CD4-positive, alpha-beta T cell treated with Interleukin-21 for 1 hour (primary cell): ENCODE results near the gene CEMIP.

Source experiments
- DNase-seq: peaks from one replicate; pipeline ENCODE4 v3.0.0-alpha.2; 2020

Gene CEMIP

DNA sequence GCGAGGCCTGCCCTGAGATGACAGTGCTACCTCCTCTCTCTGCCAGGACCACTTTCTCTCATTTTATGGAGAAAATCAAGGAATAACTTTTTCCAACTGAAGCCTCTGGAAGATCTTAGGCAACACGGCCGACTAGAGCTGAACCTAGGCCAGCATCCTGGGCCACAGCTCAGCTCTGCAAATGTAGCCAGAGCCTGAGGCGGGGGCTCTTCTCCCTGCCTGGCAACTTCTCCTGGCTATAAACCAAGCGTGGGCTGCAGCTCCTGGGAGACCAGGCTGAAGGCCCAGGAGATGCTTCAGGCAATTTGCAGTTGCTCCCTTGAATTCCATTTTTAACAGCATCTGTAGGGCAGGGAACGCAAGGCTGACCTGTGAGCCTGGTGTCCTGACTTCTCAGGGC, 74.9 kb downstream of the CEMIP start:
- no peak for DNase-seq

DNA sequence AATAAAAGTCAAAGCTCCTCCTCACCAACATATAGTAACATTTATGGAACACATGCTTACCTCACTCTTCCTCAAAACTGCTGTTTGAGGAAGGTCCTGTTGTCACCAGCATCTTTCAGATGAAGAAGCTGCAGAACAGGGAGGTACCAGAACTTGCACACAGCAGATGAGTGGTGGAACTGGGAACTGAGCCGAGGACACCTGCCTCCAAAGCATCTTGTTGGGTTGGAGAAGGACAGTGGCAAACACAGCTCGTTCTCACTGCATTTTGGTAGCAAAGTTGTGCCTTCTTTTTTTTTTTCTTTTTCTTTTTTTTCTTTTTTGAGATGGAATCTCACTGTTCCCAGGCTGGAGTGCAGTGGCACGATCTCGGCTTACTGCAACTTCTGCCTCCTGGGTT, 76.0 kb downstream of the CEMIP start:
- DNase-seq = no peak

DNA sequence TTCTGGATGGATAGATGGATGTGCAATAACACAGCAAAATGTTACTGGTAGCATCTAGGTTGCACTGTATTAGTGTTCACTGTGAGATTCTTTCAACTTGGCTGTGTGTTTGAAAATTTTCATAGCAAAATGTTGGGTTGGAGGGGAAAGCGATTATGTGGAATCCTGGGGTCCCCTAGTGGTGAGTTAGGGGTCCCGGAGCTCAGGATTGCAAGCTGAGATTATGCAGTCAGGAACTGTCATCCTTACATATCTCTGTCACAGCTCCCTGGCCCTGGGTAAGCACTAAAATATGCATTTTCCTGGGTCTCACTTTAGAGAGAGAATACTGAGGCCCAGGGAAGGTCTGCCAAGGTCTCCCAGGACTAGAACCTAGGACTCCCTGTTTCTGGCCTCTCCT, 77.2 kb downstream of the CEMIP start:
- no peak for DNase-seq

- DNase-seq = no peak
Observed at GRCh38 chr15:80856809-80857377, 77.7 kb downstream of the CEMIP start.

DNA sequence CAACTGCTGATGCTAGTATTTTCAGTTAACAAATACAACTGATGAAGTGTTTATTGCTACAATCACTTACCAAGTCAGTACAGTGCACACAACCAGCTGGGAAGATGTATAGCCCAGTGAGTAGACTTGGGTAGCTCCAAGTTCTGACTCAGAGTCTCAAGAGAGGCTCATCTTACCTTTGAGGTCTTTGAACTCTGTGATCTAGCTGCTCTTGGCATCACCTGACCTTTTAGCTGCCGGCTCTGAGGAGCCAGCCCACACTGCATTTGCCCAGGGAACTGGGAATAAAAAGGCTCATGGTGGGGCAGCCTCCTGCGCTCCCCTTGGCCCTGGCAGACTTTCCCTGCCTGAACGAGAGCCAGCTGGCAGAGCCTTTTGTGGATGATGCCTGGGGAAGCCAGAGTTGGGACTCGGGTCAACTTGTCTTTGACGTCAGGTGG, 82.6 kb downstream of the CEMIP start:
- DNase-seq = no peak

- no peak for DNase-seq
Observed at GRCh38 chr15:80864666-80865065, 85.5 kb downstream of the CEMIP start.

GRCh38 chr15:80866936-80867335, 87.8 kb downstream of the CEMIP start:
- no peak for DNase-seq

GRCh38 chr15:80870366-80870765, 91.2 kb downstream of the CEMIP start:
- no peak for DNase-seq

DNA sequence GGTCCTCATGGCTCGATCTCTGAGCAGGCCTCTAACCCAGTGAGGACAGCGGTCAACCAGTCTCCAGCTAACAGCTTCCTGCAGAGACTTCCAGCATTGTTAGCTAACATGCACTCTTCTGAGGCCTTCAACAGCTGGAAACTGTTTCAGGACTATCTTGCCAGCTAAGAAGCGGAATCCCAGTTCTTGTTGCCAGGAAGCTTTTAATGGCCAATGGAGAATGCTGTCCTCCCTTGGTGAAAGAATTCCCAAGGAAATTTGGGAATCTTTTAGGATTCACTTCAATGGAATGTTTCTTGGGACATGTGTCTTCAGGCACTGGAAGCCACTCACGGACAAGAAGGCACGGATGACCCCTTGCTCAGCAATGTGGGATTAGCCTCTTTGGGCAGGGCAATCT, 91.7 kb downstream of the CEMIP start:
- no peak for DNase-seq

GRCh38 chr15:80871858-80872257, 92.7 kb downstream of the CEMIP start:
- DNase-seq = no peak

DNA sequence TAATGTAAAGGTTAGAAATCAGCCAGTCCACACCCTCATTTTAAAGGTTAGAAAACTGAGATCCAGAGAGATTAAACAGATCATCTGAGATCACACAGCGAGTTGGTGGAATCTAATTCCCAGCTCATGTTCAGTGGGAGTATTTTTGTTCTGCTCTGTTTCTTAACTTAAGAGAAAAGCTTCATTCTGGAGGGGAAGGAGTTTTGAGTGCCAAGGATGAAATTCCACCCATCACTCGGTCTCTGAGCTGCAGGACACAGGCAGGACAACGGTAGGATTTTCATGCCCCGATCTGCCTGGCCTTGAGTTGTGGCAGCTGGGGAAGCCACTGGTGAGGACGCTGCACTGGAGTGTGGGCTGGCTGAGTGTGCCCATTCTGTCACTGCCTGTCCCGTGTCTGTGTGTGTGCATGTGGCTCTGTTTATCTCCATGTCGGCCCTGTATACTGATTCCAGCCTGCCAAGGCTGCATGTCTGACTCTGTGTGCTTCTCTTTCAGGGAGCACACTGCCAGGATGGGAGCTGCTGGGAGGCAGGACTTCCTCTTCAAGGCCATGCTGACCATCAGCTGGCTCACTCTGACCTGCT, 94.3 kb downstream of the CEMIP start:
- no peak for DNase-seq

GRCh38 chr15:80875568-80876347, 96.6 kb downstream of the CEMIP start:
- no peak for DNase-seq

- DNase-seq = no peak
Observed at GRCh38 chr15:80876348-80876674, 97.1 kb downstream of the CEMIP start.

GRCh38 chr15:80878242-80878866, 99.2 kb downstream of the CEMIP start:
- DNase-seq = no peak

DNA sequence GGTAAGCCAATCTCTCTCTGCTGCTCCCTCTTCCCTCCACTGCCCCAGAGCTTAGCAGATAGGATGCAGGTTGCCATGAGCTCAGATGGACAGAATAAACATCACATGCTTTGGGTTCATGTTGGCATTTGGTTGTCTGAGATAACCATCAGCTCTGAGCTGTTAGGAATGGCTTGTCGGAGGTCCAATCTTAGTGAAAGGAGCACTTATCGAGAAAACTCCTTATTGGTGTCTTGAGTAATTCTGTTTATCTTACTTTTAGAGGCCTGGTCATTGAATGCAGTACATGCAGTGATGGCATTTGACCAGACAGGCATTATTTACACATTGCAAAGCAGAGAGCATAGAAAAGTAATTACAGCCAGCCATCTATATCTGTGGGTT, 99.7 kb downstream of the CEMIP start:
- DNase-seq = no peak

DNA sequence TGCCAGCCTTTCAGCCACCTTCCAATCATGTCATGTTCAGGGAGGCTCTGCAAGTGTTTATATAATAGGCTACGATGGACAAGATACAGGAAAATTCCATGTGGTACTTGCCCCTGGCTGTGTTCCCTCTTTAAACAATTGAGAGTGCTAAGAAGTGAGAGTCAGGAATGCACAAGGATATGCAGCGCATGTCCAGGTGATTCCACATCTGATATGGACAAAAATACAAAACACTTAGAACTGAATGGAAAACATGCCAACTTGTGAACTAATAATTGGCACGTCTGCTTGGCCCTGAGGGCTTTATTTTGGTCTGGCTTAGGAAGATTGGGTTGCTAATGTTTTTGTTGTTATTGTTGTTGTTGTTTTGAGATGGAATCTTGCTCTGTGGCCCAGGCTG, 100.9 kb downstream of the CEMIP start:
- DNase-seq = no peak

DNA sequence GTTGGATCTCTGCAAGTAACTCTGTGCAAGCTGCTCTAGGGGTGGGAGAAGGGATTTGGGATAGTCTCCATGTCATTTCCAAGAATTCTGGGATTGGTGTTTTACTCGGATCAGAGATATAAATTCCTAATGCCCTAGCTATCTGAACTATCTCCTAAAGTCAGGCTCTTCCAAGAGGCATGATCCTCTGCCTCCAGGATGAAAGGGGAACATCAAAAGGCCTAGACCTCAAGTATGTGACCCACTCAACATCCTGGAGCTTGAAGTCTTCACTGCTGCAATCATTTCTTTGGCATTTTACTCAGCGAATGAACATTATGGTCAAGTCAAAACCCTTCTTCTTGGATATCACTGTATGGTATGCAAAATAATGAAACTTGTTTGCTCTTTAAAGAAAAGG, 104.5 kb downstream of the CEMIP start:
- no peak for DNase-seq

GRCh38 chr15:80885016-80885579, 105.9 kb downstream of the CEMIP start:
- DNase-seq = no peak

DNA sequence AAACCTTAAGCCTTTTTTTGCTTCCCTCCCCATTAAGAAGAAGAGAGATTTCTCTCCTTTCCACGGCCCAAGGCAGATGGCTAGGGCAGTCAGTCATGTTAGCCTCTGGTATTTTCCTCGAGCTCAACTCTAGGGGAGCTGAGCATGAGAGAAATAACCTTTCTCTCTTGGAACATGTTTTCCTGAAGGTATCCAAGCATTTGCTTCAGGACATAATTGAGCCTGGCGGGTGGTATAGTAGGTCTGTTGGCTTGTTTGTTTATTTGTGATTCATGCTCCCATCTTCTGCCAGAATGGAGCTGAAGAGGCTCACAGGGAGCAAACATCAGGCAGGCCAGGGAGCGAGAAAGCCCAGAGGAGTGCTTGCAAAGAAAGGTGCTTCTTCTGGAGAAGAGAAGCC, 108.0 kb downstream of the CEMIP start:
- no peak for DNase-seq

DNA sequence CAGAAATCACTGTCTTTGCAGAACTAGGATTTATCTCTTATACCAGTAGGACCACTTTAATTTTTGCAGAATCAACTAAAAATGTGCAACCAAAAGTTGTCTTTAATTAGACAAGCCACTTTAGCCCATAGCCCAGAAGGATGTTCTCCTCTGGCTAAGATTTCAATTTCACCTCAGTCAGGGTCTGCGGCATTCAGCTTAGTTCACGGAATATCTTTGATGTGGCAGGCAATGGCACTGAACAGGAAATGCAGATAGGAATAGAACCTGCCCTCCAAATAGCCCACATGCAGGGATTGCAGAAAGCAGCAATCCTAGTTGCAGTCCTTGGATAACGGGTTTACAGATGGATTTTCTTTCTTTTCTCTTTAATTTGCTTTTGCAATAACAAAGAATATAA, 109.7 kb downstream of the CEMIP start:
- no peak for DNase-seq

- DNase-seq = no peak
Observed at GRCh38 chr15:80890341-80891005, 111.3 kb downstream of the CEMIP start.

DNA sequence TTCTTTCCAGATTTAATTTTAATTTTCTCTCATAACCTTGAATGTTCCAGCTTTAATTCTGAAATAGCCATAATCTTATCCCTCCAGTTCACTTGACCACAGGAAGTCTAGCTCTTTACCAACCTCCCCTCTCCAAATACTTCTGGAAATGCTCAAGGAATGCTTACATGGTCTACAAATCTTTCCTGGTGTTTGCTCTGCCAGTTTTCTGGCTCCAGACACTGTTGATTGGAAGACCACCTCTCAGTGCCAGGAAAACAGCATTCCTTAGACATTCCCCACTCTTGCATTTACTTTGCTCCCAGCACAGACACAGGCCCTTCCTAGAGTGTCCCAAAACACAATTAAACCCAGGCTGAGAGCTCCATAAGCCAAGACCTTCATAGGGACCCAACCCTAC, 111.8 kb downstream of the CEMIP start:
- DNase-seq = no peak

- DNase-seq = no peak
Observed at GRCh38 chr15:80892414-80892813, 113.2 kb downstream of the CEMIP start.
